ENCODE results near the gene NFE2L1.
"Not testable (repeated sequence)": the region's sequence is repeated elsewhere in the genome, so short reads cannot be mapped to it uniquely, and the experiment has no call there.

NFE2L1 gene

DNA sequence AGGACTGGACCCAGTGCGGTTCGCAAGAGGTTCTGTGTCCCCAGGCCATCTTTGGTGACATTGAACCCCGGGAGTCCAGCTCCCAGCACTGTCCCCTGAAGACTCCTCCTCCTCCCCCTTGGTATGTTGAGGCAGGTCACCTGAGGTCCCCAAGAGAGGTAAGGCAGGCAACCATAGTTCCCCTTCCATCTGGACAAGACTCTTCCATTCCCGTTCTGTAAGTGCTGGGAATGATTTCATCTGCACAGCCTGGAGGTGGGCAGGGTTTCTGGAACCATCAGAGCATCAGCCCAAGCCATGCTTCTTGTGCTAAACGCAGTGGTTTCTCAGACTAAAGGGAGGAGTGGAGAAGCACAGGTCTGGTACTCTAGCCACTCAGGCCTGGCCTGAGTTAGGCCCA, 35.5 kb upstream of the NFE2L1 start:
- H3K4me3 ChIP-seq (ENCODE audit: low read depth, low read length): no peak overlapping the region
- TF ChIP-seq, protein P1, sequence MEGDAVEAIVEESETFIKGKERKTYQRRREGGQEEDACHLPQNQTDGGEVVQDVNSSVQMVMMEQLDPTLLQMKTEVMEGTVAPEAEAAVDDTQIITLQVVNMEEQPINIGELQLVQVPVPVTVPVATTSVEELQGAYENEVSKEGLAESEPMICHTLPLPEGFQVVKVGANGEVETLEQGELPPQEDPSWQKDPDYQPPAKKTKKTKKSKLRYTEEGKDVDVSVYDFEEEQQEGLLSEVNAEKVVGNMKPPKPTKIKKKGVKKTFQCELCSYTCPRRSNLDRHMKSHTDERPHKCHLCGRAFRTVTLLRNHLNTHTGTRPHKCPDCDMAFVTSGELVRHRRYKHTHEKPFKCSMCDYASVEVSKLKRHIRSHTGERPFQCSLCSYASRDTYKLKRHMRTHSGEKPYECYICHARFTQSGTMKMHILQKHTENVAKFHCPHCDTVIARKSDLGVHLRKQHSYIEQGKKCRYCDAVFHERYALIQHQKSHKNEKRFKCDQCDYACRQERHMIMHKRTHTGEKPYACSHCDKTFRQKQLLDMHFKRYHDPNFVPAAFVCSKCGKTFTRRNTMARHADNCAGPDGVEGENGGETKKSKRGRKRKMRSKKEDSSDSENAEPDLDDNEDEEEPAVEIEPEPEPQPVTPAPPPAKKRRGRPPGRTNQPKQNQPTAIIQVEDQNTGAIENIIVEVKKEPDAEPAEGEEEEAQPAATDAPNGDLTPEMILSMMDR (IDR thresholded peaks at IDR 0.05; ENCODE audit: low read depth, low read length, missing control alignments): no peak
- DNase-seq (ENCODE audit: low read depth): no peak
- in situ Hi-C loops (cut with HindIII; ENCODE audit: low sequenced_read_pairs): no loop called here

DNA sequence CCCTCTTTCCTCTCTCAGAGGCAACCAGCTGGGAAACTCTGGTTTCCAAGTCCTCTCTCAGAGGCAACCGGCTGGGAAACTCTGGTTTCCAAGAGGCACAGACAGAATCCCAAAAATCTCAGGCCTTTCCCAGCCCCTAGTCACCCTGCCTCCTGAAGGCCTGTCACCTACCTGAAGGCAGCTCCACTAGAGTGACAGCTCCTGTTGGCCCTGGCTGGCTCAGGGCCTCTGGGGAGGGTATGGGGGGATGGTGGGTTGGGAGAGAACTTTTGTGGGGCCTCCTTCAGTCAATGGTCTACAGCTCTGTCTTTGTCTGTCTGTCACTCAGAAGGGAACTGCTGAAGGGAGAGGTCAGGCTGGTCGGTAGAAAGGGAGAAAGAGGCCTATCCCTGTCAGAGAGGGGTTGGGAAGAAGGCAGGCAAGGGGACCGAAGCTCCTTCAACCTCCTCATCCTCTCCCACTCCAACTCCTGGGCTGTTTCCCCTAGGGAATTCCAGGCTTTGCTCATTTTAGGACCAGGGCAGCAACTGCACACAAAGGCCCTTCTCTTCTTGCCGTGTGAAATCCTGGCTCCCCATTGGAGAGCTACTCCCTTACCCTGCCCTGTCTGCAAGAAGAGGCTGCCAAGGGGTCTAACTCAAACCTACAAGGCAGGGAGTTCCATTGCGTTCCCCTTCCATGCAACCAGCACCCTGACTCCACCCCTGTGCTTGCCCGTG, 34.1 kb upstream of the NFE2L1 start:
- no peak for DNase-seq (ENCODE audit: low read depth)
- in situ Hi-C loops (cut with HindIII; ENCODE audit: low sequenced_read_pairs): no loop called here
- H3K4me3 ChIP-seq (ENCODE audit: low read depth, low read length): no peak overlapping the region
- TF ChIP-seq, protein P1 (IDR thresholded peaks at IDR 0.05; ENCODE audit: low read depth, low read length, missing control alignments): no peak

DNA sequence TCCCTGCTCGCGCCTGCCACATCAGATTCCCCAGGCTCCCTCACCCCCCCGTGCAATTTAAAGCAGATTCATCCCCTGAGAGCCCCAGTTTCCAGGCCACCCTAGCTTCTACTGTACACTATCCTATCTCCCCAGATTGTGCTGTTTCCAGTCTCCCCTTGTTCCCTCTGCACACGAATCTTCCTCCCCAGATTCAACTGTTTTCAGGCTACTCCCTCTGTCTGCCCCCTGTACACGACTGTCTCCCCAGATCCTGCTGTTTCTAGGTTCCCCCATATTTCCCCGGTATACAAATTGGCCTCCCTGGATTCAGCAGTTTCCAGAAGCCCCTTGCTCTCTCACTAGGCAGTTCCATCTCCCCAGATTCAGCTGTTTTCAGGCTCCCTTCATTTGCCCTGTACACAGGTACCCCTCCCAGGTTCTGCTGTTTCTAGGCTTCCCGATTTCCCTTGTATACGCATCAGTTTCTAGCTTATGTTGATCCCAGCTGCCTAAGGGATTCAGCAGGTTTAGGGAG, 33.5 kb upstream of the NFE2L1 start:
- no peak for DNase-seq (ENCODE audit: low read depth)
- no peak overlapping the region for H3K4me3 ChIP-seq (ENCODE audit: low read depth, low read length)

DNA sequence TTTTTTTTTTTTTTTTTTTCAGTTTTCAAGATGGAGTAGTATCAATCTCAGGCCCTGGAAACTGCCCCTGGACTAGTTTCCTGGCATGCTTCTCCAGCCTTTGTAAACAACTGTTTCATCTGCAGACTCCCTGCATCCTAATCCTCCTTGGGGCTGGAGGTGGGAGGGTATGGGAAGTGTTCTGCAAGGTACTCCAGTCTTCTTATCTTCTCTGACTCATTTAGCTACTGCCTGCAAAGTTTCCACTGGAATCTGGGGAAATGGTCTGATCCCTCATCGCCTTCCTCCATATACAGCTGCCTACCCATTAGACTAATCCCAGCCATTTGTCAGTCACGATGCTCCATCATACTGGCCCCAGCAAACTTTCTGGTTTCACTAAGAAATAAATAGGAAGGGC, 32.0 kb upstream of the NFE2L1 start:
- TF ChIP-seq, protein P1 (IDR thresholded peaks at IDR 0.05; ENCODE audit: low read depth, low read length, missing control alignments): no peak
- DNase-seq (ENCODE audit: low read depth): no peak
- H3K4me3 ChIP-seq (ENCODE audit: low read depth, low read length): no peak overlapping the region
- in situ Hi-C loops (cut with HindIII; ENCODE audit: low sequenced_read_pairs): loop anchor here (5.0 kb wide), 1 partner anchor 34 kb away; no protein-coding TSS in a partner anchor

More for the DNA sequence above, 33.5 kb upstream of the NFE2L1 start:
- TF ChIP-seq, protein P1 (IDR thresholded peaks at IDR 0.05; ENCODE audit: low read depth, low read length, missing control alignments): no peak
- in situ Hi-C loops (cut with HindIII; ENCODE audit: low sequenced_read_pairs): loop anchor here (5.0 kb wide), 1 partner anchor 32 kb away; no protein-coding TSS in a partner anchor

DNA sequence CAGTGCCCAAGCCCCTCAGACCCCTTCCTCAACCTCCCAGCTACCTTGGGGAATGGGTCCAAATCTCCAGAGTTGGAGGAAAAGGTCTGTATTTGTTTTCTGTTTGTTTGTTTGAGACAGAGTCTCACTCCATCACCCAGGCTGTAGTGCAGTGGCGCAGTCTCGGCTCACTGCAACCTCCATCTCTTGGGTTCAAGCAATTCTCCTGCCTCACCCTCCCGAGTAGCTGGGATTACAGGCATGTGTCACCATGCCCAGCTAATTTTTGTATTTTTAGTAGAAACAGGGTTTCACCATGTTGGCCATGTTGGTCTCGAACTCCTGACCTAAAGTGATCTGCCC, 30.4 kb upstream of the NFE2L1 start:
- in situ Hi-C loops (cut with HindIII; ENCODE audit: low sequenced_read_pairs): loop anchor here (5.0 kb wide), 1 partner anchor 35 kb away; no protein-coding TSS in a partner anchor
- H3K4me3 ChIP-seq (ENCODE audit: low read depth, low read length); DNase-seq (ENCODE audit: low read depth): not testable (repeated sequence)

DNA sequence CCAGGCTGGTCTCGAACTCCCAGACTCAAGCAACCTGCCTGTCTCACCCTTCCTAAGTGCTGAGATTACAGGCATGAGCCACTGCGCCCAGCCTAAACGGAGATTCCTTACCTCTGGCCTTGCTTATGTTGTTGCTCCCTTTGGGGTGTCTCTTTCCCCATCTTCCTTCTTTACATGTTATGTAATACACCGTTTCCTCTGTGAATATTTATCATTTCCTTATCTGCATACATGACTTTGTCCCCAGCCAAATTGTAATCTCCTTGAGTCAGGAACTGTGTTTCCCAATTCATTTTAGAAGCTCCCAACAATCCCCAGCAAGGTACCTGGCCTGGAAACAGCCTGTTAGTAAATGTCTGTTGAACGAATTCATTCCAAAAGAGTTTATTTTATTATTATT, 26.2 kb upstream of the NFE2L1 start:
- DNase-seq (ENCODE audit: low read depth): no peak
- TF ChIP-seq, protein P1 (IDR thresholded peaks at IDR 0.05; ENCODE audit: low read depth, low read length, missing control alignments): no peak
- in situ Hi-C loops (cut with HindIII; ENCODE audit: low sequenced_read_pairs): no loop called here
- H3K4me3 ChIP-seq (ENCODE audit: low read depth, low read length): no peak overlapping the region

DNA sequence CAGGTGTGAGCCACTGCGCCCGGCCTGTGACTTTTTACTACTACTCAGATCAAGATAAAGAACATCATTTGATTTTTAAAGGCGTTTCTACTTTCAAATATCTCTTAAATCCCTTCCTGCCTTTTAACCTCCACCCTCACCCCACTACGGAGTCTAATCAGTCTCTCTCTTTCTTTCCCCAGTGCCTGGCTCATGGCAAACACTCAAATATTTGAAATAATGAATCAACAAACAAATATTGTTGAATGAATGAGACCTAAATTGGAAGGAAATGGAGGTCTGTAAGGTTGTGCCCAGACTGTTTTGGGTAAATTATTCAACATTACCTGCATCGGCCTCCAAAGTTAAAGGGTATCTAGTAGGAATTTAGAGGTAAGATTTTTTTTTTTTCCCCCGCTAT, 25.3 kb upstream of the NFE2L1 start:
- no peak overlapping the region for H3K4me3 ChIP-seq (ENCODE audit: low read depth, low read length)
- in situ Hi-C loops (cut with HindIII; ENCODE audit: low sequenced_read_pairs): no loop called here
- DNase-seq (ENCODE audit: low read depth): no peak
- TF ChIP-seq, protein P1 (IDR thresholded peaks at IDR 0.05; ENCODE audit: low read depth, low read length, missing control alignments): no peak
